Prostate gland (tissue), 2 donors: ENCODE measurements around the gene HS3ST3B1. TPM values are rescaled to one million over a fixed set of nuclear protein-coding genes. Genes with fewer than 3 reads are reported as not detected.

Experiments
- DNase-seq: peaks from one replicate; pipeline ENCODE4 v3.0.0-alpha.2; 2019; ENCODE audit warnings: low spot score
- H3K27ac ChIP-seq, 2 donors: fragments of 200-600 bp; sonication (generic); 2 replicates each; pipeline ENCODE4 v1.5.1; 2017 to 2019
- H3K27me3 ChIP-seq: fragments of 200-600 bp; sonication (generic); replicated peaks from 2 replicates; pipeline ENCODE4 v1.5.1; 2019; ENCODE audit not compliant: insufficient read depth
- H3K36me3 ChIP-seq, 2 donors: fragments of 200-600 bp; sonication (generic); 1 replicate in 1 of 2; 2 replicates in 1 of 2; pipeline versions ENCODE4 v1.5.1 to v1.8.1; 2017 to 2019
- H3K4me1 ChIP-seq: fragments of 200-600 bp; sonication (generic); replicated peaks from 2 replicates; pipeline ENCODE4 v1.5.1; 2019
- H3K4me3 ChIP-seq, 2 donors: fragments of 200-600 bp; sonication (generic); 2 replicates each; pipeline ENCODE4 v1.5.1; 2017 to 2019
- H3K9me3 ChIP-seq: fragments of 200-600 bp; sonication (generic); 2 replicates; pipeline ENCODE4 v1.5.1; 2017
- POLR2A ChIP-seq: fragments of 450-650 bp; IDR thresholded peaks from one replicate; pipeline ENCODE4 v1.6.1; 2016; ENCODE audit warnings: antibody characterized with exemption, mild to moderate bottlenecking
- POLR2AphosphoS5 ChIP-seq: sonication (generic); formaldehyde crosslinking; IDR thresholded peaks from one replicate; pipeline ENCODE4 v1.6.1; 2017; ENCODE audit warnings: antibody characterized with exemption
- WGBS: methylation state at CpG from one replicate; pipeline ENCODE4 v1.1.5; 2018; 5-methylcytosine and 5-hydroxymethylcytosine counted together
- intact Hi-C: fragments of 100-400 bp; cut with DNase I; formaldehyde crosslinking; loops from one replicate; pipeline ENCODE4 v1.14.2; 2022
- total RNA-seq, 2 donors: library from RNA; depleted of rRNA; stranded (reverse); fragments of >200 nt; gene quantifications; one replicate each; pipeline ENCODE4 v1.1.0, GENCODE V29; 2016
- TF ChIP-seq, protein P1 (sequence below), 4 experiments: fragments of 200-600 bp in 2 of 4; fragments of 450-650 bp in 2 of 4; sonication (generic) in 2 of 4; IDR thresholded peaks; 1 replicate in 3 of 4; 2 replicates in 1 of 4; pipeline ENCODE4 v1.5.1; 2016 to 2019; ENCODE audit warnings: antibody characterized with exemption in 4 of 4, mild to moderate bottlenecking in 2 of 4, moderate library complexity in 2 of 4

HS3ST3B1 gene
- total RNA-seq, 2 donors from 2014 or later = 2.8 to 4.1 TPM

DNA sequence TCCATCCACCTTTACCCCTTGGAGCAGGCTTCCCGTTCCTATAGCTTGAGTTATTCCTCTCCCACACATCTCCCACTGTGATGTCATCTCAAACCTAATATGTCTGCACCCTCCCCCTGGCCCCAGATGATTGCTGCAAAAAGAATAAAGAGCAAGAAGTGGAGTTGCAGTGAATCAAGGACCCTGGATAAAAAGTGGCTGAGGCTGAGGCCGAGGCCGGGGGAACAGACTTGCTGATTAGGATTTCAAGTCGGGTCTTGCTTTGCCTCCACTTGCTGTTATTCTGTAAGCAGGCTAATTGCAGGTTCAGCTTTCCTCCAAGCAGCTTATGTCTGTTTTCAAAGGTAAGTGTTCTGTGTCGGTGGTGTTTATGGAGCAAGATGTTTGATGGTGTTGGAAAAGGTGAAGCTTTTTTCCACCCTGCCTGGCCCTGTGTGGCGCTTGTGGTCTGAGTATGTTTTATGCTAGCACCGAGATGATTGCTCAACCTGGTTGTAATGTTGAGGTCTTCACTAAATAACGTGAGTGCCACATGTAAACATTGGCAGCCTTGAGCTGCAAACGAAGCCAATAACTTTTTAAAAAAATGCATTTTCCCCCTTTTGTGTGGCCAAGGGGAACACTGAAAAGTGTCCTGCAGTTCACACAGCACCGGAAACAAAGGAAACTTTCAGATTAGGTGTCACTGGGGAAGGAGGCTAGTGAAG, 15.4 kb downstream of the HS3ST3B1 start:
- Histone ChIP-seq H3K4me1 (no peaks in the 10 kb centered on the region), H3K27me3 (no peaks in the 10 kb centered on the region), H3K4me3 (no peak overlapping the region), H3K27ac (no peak overlapping the region), H3K9me3 (no peaks in the 10 kb centered on the region), H3K36me3 (no peaks in the 10 kb centered on the region)
- intact Hi-C loops = loop anchor here (10.0 kb wide), 1 partner anchor 609 kb away; no protein-coding TSS in a partner anchor
- 32% methylated on average over 10 of the region's 10 CpGs for WGBS
- DNase-seq = no peak
- TF ChIP-seq POLR2AphosphoS5 (no peak), POLR2A (no peak)
- TF ChIP-seq, protein P1, sequence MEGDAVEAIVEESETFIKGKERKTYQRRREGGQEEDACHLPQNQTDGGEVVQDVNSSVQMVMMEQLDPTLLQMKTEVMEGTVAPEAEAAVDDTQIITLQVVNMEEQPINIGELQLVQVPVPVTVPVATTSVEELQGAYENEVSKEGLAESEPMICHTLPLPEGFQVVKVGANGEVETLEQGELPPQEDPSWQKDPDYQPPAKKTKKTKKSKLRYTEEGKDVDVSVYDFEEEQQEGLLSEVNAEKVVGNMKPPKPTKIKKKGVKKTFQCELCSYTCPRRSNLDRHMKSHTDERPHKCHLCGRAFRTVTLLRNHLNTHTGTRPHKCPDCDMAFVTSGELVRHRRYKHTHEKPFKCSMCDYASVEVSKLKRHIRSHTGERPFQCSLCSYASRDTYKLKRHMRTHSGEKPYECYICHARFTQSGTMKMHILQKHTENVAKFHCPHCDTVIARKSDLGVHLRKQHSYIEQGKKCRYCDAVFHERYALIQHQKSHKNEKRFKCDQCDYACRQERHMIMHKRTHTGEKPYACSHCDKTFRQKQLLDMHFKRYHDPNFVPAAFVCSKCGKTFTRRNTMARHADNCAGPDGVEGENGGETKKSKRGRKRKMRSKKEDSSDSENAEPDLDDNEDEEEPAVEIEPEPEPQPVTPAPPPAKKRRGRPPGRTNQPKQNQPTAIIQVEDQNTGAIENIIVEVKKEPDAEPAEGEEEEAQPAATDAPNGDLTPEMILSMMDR (IDR thresholded peaks at IDR 0.05) = no peak

DNA sequence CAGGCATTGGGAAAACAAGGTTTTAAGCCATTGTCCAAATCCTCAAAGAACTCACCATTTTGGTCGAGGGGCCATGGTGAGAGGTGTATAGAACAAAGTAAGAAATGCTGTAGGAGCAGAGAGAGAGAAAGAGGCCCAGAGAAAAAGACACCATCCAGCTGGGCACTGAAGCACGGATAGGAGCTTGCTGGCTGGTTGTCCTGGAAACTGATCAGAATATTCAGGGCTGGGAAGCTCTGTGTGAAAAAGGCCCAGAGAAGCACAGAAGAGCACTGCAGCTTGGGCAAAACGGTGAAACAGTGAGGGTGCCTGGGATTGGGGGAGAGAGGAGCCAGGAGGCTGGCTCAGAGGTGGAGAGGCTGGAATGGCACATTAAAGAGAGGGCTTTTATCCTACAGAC, 16.5 kb downstream of the HS3ST3B1 start:
- intact Hi-C loops = loop anchor here (10.0 kb wide), 1 partner anchor 607 kb away; no protein-coding TSS in a partner anchor
- Histone ChIP-seq H3K27ac (no peak overlapping the region), H3K4me3 (no peak overlapping the region), H3K9me3 (no peaks in the 10 kb centered on the region), H3K27me3 (no peaks in the 10 kb centered on the region), H3K36me3 (no peaks in the 10 kb centered on the region), H3K4me1 (no peaks in the 10 kb centered on the region)
- TF ChIP-seq, protein P1 (IDR thresholded peaks at IDR 0.05) = no peak
- TF ChIP-seq POLR2AphosphoS5 (no peak), POLR2A (no peak)
- DNase-seq = no peak
- WGBS = 86% methylated on average over 3 of the region's 3 CpGs

DNA sequence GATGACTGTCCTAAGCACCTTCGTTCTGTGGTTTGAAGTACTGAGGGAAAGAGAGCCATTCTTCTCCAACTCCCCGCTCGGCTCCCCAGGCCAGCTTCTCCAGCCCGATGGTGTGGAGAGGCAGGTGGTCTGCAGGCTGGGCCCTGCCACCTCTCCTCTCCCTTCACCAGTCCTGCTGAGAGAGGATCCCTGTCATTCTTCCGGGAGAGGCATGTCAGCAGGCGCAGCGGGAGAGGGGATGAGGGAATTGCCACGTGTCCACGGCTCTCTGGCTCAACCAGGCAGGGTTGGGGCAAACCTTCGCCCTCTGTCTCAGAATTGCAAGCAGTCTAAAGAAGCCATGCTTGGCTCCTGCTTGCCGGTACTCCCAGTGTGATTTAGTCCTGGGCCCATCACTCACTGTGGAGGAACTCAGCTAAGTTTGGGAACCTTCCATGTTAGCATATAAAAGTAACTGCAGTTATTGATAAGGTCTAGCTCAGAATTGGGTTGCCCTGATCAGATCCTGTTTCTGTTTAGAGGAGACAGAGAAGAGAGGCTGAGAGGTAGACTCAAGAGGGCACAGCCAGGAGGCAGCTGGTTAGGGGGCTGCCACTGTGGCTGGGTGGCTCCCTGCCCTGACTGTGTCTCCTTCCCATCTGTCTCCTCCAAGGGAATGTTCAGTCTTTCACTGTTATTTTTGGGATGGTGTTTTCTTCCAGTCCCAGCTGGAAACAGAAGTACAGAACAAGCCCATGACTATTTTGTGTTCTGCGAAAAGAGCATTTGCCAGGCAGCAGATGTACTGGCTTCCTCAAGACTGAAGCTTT, 17.4 kb downstream of the HS3ST3B1 start:
- H3K27ac ChIP-seq = no peak overlapping the region
- DNase-seq = no peak
- WGBS = 86% methylated on average over 12 of the region's 12 CpGs
- no peaks in the 10 kb centered on the region for H3K27me3 ChIP-seq
- H3K36me3 ChIP-seq = no peaks in the 10 kb centered on the region
- intact Hi-C loops = loop anchor here (10.0 kb wide), 1 partner anchor 606 kb away; no protein-coding TSS in a partner anchor
- TF ChIP-seq POLR2AphosphoS5 = no peak
- TF ChIP-seq, protein P1 (IDR thresholded peaks at IDR 0.05) = no peak
- TF ChIP-seq POLR2A = no peak
- H3K4me3 ChIP-seq = no peak overlapping the region
- H3K4me1 ChIP-seq = no peaks in the 10 kb centered on the region
- H3K9me3 ChIP-seq = no peaks in the 10 kb centered on the region

DNA sequence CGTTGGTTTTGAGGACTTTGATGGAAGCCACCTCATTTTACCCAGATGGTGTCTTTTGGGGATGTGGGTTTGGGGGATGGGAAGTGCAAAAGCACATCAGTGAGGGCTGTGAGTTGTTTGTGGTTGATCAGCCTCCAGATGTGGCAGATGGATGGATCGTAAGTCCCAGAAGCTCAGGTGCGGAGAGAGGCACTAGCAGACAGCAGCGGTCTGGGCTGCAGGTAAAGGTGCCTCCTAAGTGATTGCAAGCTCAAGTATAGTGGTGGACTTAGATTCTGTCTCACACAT, 18.0 kb downstream of the HS3ST3B1 start:
- no peaks in the 10 kb centered on the region for H3K4me1 ChIP-seq
- H3K36me3 ChIP-seq = no peaks in the 10 kb centered on the region
- no peaks in the 10 kb centered on the region for H3K9me3 ChIP-seq
- DNase-seq = no peak
- no peak for TF ChIP-seq POLR2AphosphoS5
- TF ChIP-seq, protein P1 (IDR thresholded peaks at IDR 0.05) = no peak
- TF ChIP-seq POLR2A = no peak
- intact Hi-C loops = loop anchor here (10.0 kb wide), 1 partner anchor 606 kb away; no protein-coding TSS in a partner anchor
- H3K27ac ChIP-seq = no peak overlapping the region
- 86% methylated on average over 4 of the region's 4 CpGs for WGBS
- no peak overlapping the region for H3K4me3 ChIP-seq
- H3K27me3 ChIP-seq = no peaks in the 10 kb centered on the region

DNA sequence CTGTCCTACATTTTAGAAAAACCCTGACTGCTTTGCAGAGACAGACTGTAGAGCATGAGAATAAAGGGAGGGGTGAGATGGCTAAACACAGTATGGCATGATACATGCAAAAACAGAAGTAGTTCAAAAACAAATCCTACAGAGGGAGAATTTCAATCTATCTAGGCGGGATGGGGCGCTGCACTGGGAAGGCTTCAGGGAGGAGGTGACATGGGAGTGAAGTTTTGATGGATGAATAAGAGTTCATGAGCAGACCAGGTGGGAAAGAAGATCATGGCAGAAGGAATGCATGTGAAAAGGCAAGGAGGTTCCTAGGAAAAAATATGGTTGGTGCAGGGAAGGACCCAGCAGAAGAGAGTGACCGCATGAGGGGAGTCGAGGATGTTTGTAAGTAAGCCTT, 19.2 kb downstream of the HS3ST3B1 start:
- no peaks in the 10 kb centered on the region for H3K4me1 ChIP-seq
- H3K27ac ChIP-seq = no peak overlapping the region
- 97% methylated on average over 4 of the region's 4 CpGs for WGBS
- DNase-seq = no peak
- H3K4me3 ChIP-seq = no peak overlapping the region
- no peaks in the 10 kb centered on the region for H3K36me3 ChIP-seq
- intact Hi-C loops = no loop called here
- no peaks in the 10 kb centered on the region for H3K27me3 ChIP-seq
- TF ChIP-seq, protein P1 (IDR thresholded peaks at IDR 0.05) = no peak
- TF ChIP-seq POLR2A (no peak), POLR2AphosphoS5 (no peak)
- H3K9me3 ChIP-seq = no peaks in the 10 kb centered on the region
